Measurements from ENCODE around the gene XIRP1. TPM values are rescaled to one million over a fixed set of nuclear protein-coding genes. Genes with fewer than 3 reads are reported as not detected.

The XIRP1 gene
- total RNA-seq, 1 experiment from 2014 or later, result not detected

GRCh38 chr3:39191773-39192172 is 622 bp downstream of the XIRP1 start:
- POLR2A ChIA-PET, result no interaction called here
- RAD21 ChIA-PET (ENCODE audit: low non-redundant PET in 1 of 2, low total read pairs in 2 of 2, uncharacterized antibody in 2 of 2, unreplicated experiment in 2 of 2), result interaction anchor here (1.0 to 3.5 kb wide), 2 partner anchors 96 to 97 kb away, joined by 8 to 21 read pairs; no protein-coding TSS in a partner anchor
- no peaks in the 10 kb centered on the region for H3K79me2 ChIP-seq (ENCODE audit: insufficient read depth, low read length)
- DNase-seq (ENCODE audit: low read depth, low spot score) (no peak), ATAC-seq (no peak)
- H3K4me2 ChIP-seq (ENCODE audit: low read length), result no peak overlapping the region
- H3K27ac ChIP-seq (ENCODE audit: low read depth, low read length), result no peak overlapping the region
- H3K9ac ChIP-seq (ENCODE audit: low read length), result no peak overlapping the region
- CTCF ChIA-PET, result interaction anchor here (3.0 to 6.9 kb wide), 3 partner anchors 97 to 186 kb away, joined by 15 to 112 read pairs (median 17); no protein-coding TSS in a partner anchor
- intact Hi-C loops (cut with micrococcal nuclease), result loop anchor here (5.0 kb wide), 1 partner anchor 306 kb away; no protein-coding TSS in a partner anchor
- BruUV-seq (replicated peaks), result no TSS peak
- H2AFZ ChIP-seq (ENCODE audit: low read depth, low read length, poor library complexity, severe bottlenecking), result no peak overlapping the region
- no peaks in the 10 kb centered on the region for H3K9me2 ChIP-seq (ENCODE audit: insufficient read depth)
- H4K20me1 ChIP-seq (ENCODE audit: insufficient read depth), result no peaks in the 10 kb centered on the region
- no peaks in the 10 kb centered on the region for H3K9me3 ChIP-seq (ENCODE audit: control insufficient read depth in 1 of 2, insufficient read depth in 1 of 2, low read depth in 1 of 2, low read length in 2 of 2)
- no peak for TF ChIP-seq JUND (IDR thresholded peaks at IDR 0.05)
- TF ChIP-seq POLR2A (IDR thresholded peaks at IDR 0.05; ENCODE audit: borderline replicate concordance, extremely low read depth, insufficient read depth, insufficient read length), result no peak
- no peak for TF ChIP-seq ELF1 (IDR thresholded peaks at IDR 0.05; ENCODE audit: borderline replicate concordance, low read depth)
- no peak for TF ChIP-seq SP1 (IDR thresholded peaks at IDR 0.05; ENCODE audit: low read depth)
- no peak for TF ChIP-seq SRF (IDR thresholded peaks at IDR 0.05; ENCODE audit: low read depth)
- no peak for TF ChIP-seq MAX (IDR thresholded peaks at IDR 0.05)
- no peak for TF ChIP-seq RAD21 (IDR thresholded peaks at IDR 0.05; ENCODE audit: low read depth)
- no peak for TF ChIP-seq YY1 (IDR thresholded peaks at IDR 0.05; ENCODE audit: extremely low read depth, insufficient replicate concordance, low read depth, low read length)
- TF ChIP-seq CEBPB (IDR thresholded peaks at IDR 0.05; ENCODE audit: low read depth), result no peak
- no peak for TF ChIP-seq SIN3A (IDR thresholded peaks at IDR 0.05; ENCODE audit: low read depth)
- no peak for TF ChIP-seq EGR1 (IDR thresholded peaks at IDR 0.05; ENCODE audit: low read depth)
- TF ChIP-seq, protein P1, sequence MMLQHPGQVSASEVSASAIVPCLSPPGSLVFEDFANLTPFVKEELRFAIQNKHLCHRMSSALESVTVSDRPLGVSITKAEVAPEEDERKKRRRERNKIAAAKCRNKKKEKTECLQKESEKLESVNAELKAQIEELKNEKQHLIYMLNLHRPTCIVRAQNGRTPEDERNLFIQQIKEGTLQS (IDR thresholded peaks at IDR 0.05), result no peak
- no peak for TF ChIP-seq CTCF (IDR thresholded peaks at IDR 0.05 in 2 of 3, conservative IDR thresholded peaks at IDR 0.05 in 1 of 3; ENCODE audit: borderline replicate concordance in 1 of 3, insufficient read depth in 1 of 3, low read depth in 2 of 3, low read length in 2 of 3)
- no peak for TF ChIP-seq ZNF274 (IDR thresholded peaks at IDR 0.05; ENCODE audit: low read depth, low read length)
- TF ChIP-seq EZH2 (IDR thresholded peaks at IDR 0.05), result no peak
- H3K4me3 ChIP-seq (replicated peaks in 1 of 2; ENCODE audit: low read depth in 1 of 2, low read length in 2 of 2), result no peak overlapping the region
- H3K27me3 ChIP-seq (ENCODE audit: insufficient read depth, low read length), result no peaks in the 10 kb centered on the region
- no peaks in the 10 kb centered on the region for H3K36me3 ChIP-seq (ENCODE audit: control insufficient read depth in 1 of 2, insufficient read depth in 2 of 2, low read length in 2 of 2)
- peaks cover 2 to 29% of the 10 kb centered on the region in 2 experiments; a peak in 3 of 4 replicates for H3K4me1 ChIP-seq (ENCODE audit: control insufficient read depth in 1 of 2, insufficient read depth in 2 of 2, low read length in 2 of 2)

Data from HCT116 (cell line).